Brain microvascular endothelial cell (primary cell): ENCODE data around the gene METRN.

Source experiments
- DNase-seq: peaks from one replicate; pipeline ENCODE4 v3.0.0-alpha.2; 2020
- H3K27ac ChIP-seq: fragments of 250-450 bp; sonication (Bioruptor Pico); 2 replicates; pipeline ENCODE4 v1.5.1; 2020; ENCODE audit warnings: mild to moderate bottlenecking, moderate library complexity
- H3K27me3 ChIP-seq: fragments of 250-450 bp; sonication (Bioruptor Pico); replicated peaks from 2 replicates; pipeline ENCODE4 v1.5.1; 2020; ENCODE audit warnings: mild to moderate bottlenecking
- H3K36me3 ChIP-seq: fragments of 250-450 bp; sonication (Bioruptor Pico); replicated peaks from 2 replicates; pipeline ENCODE4 v1.5.1; 2020; ENCODE audit warnings: mild to moderate bottlenecking
- H3K4me3 ChIP-seq: 2 replicates; pipeline ENCODE4 v1.5.1; 2011; ENCODE audit warnings: low read depth, mild to moderate bottlenecking, control low read depth, low read length, moderate library complexity
- in situ Hi-C: cut with HindIII; loops from 2 replicates; pipeline ENCODE4 v1.10.0; 2017; ENCODE audit warnings: low sequenced_read_pairs, low pct_ligation_motif_present
- TF ChIP-seq, protein P1 (sequence below): IDR thresholded peaks from 2 replicates; pipeline ENCODE4 v1.5.1; 2011; ENCODE audit warnings: low read depth, mild to moderate bottlenecking, moderate library complexity, low read length, control low read depth, inconsistent platforms; ENCODE audit errors: missing control alignments

The METRN gene

DNA sequence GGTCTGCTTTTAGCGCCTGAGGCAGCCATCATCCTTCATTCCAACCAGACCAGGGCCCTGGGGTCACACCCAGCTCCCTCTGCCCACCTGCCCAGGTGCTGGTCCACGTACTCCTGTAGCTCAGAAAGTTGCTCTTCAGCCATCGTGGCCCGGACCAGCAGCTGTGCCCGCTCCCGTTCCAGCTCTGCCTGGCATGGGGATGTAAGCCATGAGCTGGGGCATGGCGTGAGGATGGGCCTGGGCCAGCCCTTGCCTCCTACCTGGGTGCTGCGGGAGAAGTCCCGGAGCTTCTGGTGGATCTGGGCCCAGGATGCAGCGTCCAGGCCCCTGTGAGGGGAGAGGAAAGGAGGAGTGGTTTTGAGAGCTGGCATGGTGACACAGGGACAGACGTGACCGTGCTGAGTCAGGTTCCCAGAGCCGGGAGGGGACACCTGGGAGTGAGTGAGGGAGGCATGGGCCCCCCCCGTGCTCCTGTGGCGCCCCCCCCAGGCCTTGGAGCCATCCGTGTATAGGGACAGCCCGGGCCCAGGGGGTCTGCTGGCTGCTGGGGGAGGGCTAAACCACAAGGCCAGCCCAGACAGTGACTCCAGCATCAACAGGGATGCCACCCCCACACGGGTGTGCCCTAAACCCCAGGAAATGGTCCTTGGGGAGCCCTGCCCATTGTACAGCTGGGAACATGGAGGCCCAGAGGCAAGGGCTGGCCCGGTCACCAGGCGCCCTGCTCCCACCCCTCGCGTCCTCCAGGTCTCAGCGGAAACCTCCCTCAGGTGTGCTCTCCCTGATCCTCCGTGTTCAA lies 8.1 kb downstream of the METRN start:
- no peak overlapping the region for H3K4me3 ChIP-seq
- no peak overlapping the region for H3K27ac ChIP-seq

DNA sequence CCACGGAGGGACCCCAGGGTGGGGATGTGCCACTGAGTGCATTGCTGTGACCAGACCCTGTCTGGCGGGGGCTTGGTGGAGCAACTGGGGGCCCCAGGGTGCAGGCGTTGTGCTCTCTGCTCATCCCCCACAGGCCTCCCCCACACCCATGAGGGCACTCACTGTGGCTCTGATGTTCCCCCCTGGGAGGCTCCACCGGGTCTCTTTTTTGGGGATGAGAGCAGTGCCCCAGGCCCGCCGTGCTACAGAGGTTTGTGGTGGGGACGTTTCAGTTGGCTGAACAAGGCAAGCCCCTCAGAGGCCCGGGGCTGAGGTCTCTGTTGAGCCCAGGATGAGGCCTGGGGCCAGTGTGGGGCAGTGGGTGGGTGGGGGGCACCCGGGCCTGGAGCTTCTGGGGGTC lies 8.8 kb downstream of the METRN start:
- in situ Hi-C loops: loop anchor here (25.0 kb wide), 1 partner anchor 264 kb away; the partner anchor contains the start of gene SOX8
- Histone ChIP-seq H3K4me3 (no peak overlapping the region), H3K27me3 (no peaks in the 10 kb centered on the region), H3K36me3 (peaks cover 2% of the 10 kb centered on the region), H3K27ac (no peak overlapping the region)
- DNase-seq: no peak
- TF ChIP-seq, protein P1, sequence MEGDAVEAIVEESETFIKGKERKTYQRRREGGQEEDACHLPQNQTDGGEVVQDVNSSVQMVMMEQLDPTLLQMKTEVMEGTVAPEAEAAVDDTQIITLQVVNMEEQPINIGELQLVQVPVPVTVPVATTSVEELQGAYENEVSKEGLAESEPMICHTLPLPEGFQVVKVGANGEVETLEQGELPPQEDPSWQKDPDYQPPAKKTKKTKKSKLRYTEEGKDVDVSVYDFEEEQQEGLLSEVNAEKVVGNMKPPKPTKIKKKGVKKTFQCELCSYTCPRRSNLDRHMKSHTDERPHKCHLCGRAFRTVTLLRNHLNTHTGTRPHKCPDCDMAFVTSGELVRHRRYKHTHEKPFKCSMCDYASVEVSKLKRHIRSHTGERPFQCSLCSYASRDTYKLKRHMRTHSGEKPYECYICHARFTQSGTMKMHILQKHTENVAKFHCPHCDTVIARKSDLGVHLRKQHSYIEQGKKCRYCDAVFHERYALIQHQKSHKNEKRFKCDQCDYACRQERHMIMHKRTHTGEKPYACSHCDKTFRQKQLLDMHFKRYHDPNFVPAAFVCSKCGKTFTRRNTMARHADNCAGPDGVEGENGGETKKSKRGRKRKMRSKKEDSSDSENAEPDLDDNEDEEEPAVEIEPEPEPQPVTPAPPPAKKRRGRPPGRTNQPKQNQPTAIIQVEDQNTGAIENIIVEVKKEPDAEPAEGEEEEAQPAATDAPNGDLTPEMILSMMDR: no peak

More for the DNA sequence above, 8.1 kb downstream of the METRN start:
- in situ Hi-C loops: loop anchor here (25.0 kb wide), 1 partner anchor 264 kb away; the partner anchor contains the start of gene SOX8
- peaks cover 2% of the 10 kb centered on the region for H3K36me3 ChIP-seq
- TF ChIP-seq, protein P1: no peak
- H3K27me3 ChIP-seq: no peaks in the 10 kb centered on the region
- DNase-seq: no peak

DNA sequence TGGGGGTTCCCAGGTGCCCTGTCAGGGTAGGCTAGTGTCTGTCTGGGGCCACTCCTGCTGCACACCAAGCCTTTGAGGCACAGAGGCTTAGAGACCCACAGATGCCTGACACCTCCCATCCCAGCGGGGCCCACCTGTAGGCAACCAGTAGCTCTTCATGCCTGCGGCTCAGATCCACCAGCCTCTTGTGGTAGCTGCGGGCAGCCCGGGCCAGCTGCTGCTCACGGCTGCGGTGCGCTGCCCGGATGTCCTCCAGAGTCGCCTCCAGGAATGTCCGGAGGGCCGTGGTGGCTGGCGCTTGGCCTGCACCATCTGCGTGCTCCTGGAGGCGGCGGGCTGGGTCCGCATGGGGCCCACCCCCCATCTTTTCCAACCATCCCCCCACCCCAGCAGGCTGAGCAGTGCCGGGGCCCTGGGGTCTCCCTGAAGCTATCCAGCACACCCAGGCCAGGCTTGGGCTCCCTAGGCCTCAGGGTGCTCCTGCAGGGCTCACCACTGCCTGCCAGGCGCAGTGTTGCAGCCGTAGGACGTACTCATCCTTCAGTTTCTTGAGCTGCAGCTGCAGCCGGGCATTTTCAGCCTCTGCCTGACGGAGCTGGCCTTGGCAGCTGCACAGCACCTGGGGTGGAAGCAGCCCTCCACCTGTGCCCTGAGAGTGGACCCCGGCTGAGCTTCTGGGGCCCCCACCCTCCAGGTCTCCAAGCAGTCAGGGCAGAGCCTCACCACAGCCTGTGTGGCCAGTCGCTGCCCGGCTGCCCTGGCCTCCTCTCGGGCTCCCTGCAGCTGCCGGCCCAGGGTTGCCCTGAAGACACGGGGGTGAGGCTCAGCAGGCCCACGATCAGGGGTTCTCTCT lies 9.5 kb downstream of the METRN start:
- Histone ChIP-seq H3K36me3 (peaks cover 2% of the 10 kb centered on the region), H3K27me3 (no peaks in the 10 kb centered on the region), H3K27ac (no peak overlapping the region), H3K4me3 (no peak overlapping the region)
- no peak for DNase-seq
- in situ Hi-C loops: loop anchor here (25.0 kb wide), 1 partner anchor 263 kb away; the partner anchor contains the start of gene SOX8
- TF ChIP-seq, protein P1: no peak

DNA sequence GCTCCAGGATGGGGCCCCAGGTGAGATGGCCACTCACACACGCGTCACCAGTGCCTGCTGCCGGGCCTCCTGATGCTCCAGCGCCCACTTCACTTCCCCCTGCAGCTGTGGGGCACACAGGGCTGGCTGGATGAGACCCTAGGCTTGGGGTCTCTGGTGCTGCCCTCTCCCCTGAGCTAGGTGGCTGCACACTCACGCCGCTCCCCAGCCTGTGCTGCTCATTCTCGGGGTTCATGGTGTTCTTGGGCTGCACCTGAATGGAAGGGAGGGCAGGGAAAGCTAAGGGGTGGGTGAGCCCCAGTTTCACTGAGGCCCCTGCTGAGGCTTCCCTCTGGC lies 10.1 kb downstream of the METRN start:
- H3K27ac ChIP-seq: no peak overlapping the region
- TF ChIP-seq, protein P1: no peak
- in situ Hi-C loops: no loop called here

DNA sequence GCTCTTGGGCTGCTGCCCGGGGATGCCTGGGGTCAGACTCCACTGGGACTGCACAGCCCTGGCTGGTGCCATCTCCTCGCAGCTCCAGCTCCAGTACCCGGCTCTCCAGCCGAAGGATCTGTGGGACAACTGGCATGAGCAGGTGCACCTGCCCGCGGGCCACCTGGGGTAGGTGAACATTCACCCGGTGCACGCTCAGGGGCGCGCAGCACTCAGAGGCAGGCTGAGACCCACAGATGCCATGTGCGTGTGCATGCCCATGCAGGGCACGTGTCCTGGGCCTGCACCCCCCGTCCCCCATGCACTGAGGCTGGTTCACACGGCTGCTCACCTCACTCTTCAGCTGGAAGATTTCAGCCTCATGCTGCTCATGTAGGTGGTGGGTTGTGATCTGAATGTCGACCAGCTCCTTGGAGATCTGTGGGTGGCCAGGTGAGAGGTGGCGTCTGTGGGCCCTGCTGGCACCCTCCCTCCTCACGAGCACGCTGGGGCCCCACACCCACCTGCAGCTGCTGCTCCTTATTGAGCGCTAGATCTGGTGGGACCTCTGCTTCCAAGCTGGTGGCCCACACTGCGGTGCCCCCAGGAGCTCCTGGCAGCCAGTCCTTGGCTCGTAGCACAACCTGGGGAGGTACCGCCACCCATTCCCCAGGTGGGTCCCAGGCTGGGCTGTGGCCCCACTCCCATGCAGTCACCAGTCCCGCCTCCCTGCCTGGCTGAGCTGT lies 10.7 kb downstream of the METRN start:
- no peak overlapping the region for H3K27ac ChIP-seq
- no peak overlapping the region for H3K4me3 ChIP-seq
- DNase-seq: no peak
- in situ Hi-C loops: no loop called here
- peaks cover 2% of the 10 kb centered on the region for H3K36me3 ChIP-seq
- no peaks in the 10 kb centered on the region for H3K27me3 ChIP-seq
- TF ChIP-seq, protein P1: no peak

More for the DNA sequence above, 10.1 kb downstream of the METRN start:
- H3K36me3 ChIP-seq: peaks cover 2% of the 10 kb centered on the region
- H3K27me3 ChIP-seq: no peaks in the 10 kb centered on the region
- no peak for DNase-seq
- H3K4me3 ChIP-seq: no peak overlapping the region
